ENCODE measurements around the gene TAF15.

The TAF15 gene

DNA sequence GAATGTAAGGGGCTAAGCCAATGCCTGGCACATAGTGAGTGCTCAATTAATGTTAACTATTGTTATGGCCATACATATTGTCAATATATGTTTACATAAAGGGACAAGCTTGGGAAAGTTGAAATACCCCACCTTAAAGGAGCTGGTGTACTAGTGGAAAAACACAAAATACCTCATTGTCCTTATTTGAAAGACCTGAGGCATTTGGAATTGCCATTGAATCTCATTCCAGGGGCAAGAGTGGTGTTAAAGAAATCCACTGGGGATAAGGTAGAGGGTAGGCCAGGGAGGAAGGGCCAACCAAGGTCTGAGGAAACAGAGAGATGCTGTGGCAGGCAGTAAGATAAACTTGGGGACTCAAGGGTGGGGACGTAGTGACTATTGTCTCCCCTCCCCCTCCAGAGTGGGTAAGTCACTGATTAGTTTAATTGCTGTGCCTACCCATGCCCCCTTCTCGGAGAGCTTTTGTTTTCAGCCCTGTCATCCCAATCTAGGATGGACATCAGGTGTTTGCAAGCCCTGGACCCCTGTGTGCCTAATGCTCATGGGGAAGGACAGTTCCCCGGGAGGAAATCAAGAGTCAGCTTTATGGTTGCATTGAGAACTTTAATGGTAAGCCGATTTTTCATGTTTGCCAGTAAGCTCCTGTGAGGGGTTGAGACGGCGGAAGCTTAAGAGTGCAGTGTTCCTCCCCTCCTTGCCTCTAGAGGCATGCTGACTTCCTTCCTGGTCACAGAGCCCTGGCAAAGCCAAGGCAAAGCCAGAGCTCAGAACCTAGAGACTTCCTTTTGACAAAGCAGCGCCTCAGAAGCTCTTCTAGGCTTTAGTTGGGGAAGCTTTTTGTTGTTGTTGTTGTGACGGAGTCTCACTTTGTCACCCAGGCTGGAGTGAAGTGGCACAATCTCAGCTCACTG is 61.9 kb downstream of the TAF15 start:
- DNase-seq (ENCODE audit: low spot score) = no peak
- no peak overlapping the region for H3K27ac ChIP-seq
- POLR2A ChIA-PET (ENCODE audit: low non-redundant PET) = interaction anchor here (1.2 kb wide), 1 partner anchor 14 kb away, joined by 3 read pairs; no protein-coding TSS in a partner anchor
- CTCF ChIA-PET = no interaction called here
- TF ChIP-seq, protein P1, sequence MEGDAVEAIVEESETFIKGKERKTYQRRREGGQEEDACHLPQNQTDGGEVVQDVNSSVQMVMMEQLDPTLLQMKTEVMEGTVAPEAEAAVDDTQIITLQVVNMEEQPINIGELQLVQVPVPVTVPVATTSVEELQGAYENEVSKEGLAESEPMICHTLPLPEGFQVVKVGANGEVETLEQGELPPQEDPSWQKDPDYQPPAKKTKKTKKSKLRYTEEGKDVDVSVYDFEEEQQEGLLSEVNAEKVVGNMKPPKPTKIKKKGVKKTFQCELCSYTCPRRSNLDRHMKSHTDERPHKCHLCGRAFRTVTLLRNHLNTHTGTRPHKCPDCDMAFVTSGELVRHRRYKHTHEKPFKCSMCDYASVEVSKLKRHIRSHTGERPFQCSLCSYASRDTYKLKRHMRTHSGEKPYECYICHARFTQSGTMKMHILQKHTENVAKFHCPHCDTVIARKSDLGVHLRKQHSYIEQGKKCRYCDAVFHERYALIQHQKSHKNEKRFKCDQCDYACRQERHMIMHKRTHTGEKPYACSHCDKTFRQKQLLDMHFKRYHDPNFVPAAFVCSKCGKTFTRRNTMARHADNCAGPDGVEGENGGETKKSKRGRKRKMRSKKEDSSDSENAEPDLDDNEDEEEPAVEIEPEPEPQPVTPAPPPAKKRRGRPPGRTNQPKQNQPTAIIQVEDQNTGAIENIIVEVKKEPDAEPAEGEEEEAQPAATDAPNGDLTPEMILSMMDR (conservative IDR thresholded peaks at IDR 0.05; ENCODE audit: low read depth) = no peak

GRCh38 chr17:35872196-35872980 is 63.1 kb downstream of the TAF15 start:
- TF ChIP-seq, protein P1 (conservative IDR thresholded peaks at IDR 0.05; ENCODE audit: low read depth) = no peak
- POLR2A ChIA-PET (ENCODE audit: low non-redundant PET) = interaction anchor here (1.2 kb wide), 1 partner anchor 16 kb away, joined by 3 read pairs; no protein-coding TSS in a partner anchor
- CTCF ChIA-PET = no interaction called here
- no peak overlapping the region for H3K27ac ChIP-seq
- DNase-seq (ENCODE audit: low spot score) = no peak

- no peak overlapping the region for H3K27ac ChIP-seq
- TF ChIP-seq, protein P1 (conservative IDR thresholded peaks at IDR 0.05; ENCODE audit: low read depth) = no peak
- DNase-seq (ENCODE audit: low spot score) = no peak
- CTCF ChIA-PET = no interaction called here
- POLR2A ChIA-PET (ENCODE audit: low non-redundant PET) = no interaction called here
Observed at GRCh38 chr17:35875072-35875799, 66.0 kb downstream of the TAF15 start.

DNA sequence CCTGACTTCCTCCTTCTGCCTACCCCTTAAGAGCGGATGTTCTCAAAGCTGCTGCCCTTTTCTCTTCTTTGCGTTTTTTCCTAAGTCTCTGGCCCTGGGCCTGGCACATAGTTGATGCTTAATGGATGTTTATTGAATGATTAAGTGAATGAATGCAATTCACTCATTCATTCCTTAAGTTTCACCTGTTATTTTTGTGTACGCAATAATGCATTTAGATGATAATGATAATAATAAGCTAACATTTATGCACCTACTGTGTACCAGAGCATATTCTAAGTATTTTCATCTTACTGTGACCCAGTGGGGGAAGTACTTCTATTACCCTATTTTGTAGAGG is 66.5 kb downstream of the TAF15 start:
- ChIA-PET POLR2A (ENCODE audit: low non-redundant PET) (no interaction called here), CTCF (interaction anchor here (1.1 kb wide), 1 partner anchor 17 kb away, joined by 3 read pairs; no protein-coding TSS in a partner anchor)
- H3K27ac ChIP-seq = no peak overlapping the region
- DNase-seq (ENCODE audit: low spot score) = no peak
- TF ChIP-seq, protein P1 (conservative IDR thresholded peaks at IDR 0.05; ENCODE audit: low read depth) = no peak

DNA sequence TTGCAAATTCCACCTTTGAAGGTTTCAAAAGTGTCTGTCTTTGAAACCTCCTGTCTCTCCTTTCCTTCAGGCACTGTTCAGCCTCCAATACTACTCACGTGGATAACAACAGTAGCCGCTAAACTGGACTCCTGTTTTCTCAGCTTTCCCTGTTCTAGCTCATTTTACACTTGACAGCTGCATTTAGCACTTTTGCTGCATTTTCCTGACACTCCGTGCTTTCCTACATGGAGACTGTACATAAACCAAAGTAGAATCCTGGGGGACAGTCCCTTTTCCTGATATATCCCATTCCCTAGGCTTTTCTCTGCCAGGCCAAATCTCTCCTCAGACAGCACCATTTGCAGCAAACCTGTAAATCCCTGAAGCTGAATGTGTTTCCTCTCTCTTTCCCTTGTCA is 67.2 kb downstream of the TAF15 start:
- H3K27ac ChIP-seq = no peak overlapping the region
- CTCF ChIA-PET = interaction anchor here (1.1 kb wide), 1 partner anchor 16 kb away, joined by 3 read pairs; no protein-coding TSS in a partner anchor

More for the DNA sequence above, 67.2 kb downstream of the TAF15 start:
- POLR2A ChIA-PET (ENCODE audit: low non-redundant PET) = no interaction called here
- DNase-seq (ENCODE audit: low spot score) = no peak
- TF ChIP-seq, protein P1 (conservative IDR thresholded peaks at IDR 0.05; ENCODE audit: low read depth) = no peak
